OCI-LY7 (cell line): ENCODE results near the gene TMEM154. TPM values are rescaled to one million over a fixed set of nuclear protein-coding genes. Genes with fewer than 3 reads are reported as not detected.

Experiments used
- BruUV-seq: library from RNA; stranded (reverse); fragments of 400-500 nt; replicated peaks from 2 replicates; lab custom pipeline; 2021; lab: Mats Ljungman, UMichigan
- CTCF ChIA-PET: fragments of 300-600 bp; sonication (Branson Sonifier 250); formaldehyde crosslinking; loops from one replicate; lab custom pipeline; 2022; ENCODE audit warnings: antibody characterized with exemption; ENCODE audit not compliant: unreplicated experiment; lab: Charles Lee
- POLR2A ChIA-PET: fragments of 300-600 bp; sonication (Branson Sonifier 250); formaldehyde crosslinking; loops from one replicate; lab custom pipeline; 2022; ENCODE audit warnings: antibody characterized with exemption; lab: Charles Lee
- DNase-seq: peaks from one replicate; pipeline ENCODE4 v3.0.0-alpha.2; 2015; ENCODE audit warnings: low spot score
- H2AFZ ChIP-seq: fragments of 200-600 bp; sonication (generic), shearing (Covaris generic); 2 replicates; pipeline ENCODE4 v1.6.1; 2014; ENCODE audit warnings: mild to moderate bottlenecking, antibody characterized with exemption, low read length, moderate library complexity
- H3K27ac ChIP-seq: fragments of 200-600 bp; sonication (generic); 2 replicates; pipeline ENCODE4 v1.5.1; 2014; ENCODE audit warnings: mixed run types, low read depth, mild to moderate bottlenecking, moderate library complexity, low read length, inconsistent platforms; ENCODE audit not compliant: poor library complexity, severe bottlenecking
- H3K36me3 ChIP-seq: fragments of 200-600 bp; sonication (generic); 2 replicates; pipeline ENCODE4 v1.6.1; 2014; ENCODE audit warnings: mild to moderate bottlenecking, antibody characterized with exemption, low read length, moderate library complexity, mixed read lengths; ENCODE audit not compliant: insufficient read depth
- H3K4me1 ChIP-seq: fragments of 200-600 bp; sonication (generic); 2 replicates; pipeline ENCODE4 v1.5.1; 2014; ENCODE audit warnings: mild to moderate bottlenecking, low read length; ENCODE audit not compliant: insufficient read depth, poor library complexity, severe bottlenecking
- H3K4me2 ChIP-seq: fragments of 200-600 bp; sonication (generic); 2 replicates; pipeline ENCODE4 v1.6.1; 2014; ENCODE audit warnings: mild to moderate bottlenecking, low read length
- H3K4me3 ChIP-seq: fragments of 200-600 bp; sonication (generic); 2 replicates; pipeline ENCODE4 v1.5.1; 2014; ENCODE audit warnings: mild to moderate bottlenecking, low read depth, low read length; ENCODE audit not compliant: poor library complexity, severe bottlenecking
- H3K79me2 ChIP-seq: fragments of 200-600 bp; sonication (generic); 2 replicates; pipeline ENCODE4 v1.6.1; 2016; ENCODE audit warnings: low read depth, mild to moderate bottlenecking, low read length, moderate library complexity, mixed read lengths; ENCODE audit not compliant: insufficient read depth
- H3K9me2 ChIP-seq: fragments of 200-600 bp; sonication (generic); 2 replicates; pipeline ENCODE4 v1.6.1; 2016; ENCODE audit warnings: mild to moderate bottlenecking, low read length, mixed read lengths; ENCODE audit not compliant: insufficient read depth
- H3K9me3 ChIP-seq: fragments of 200-600 bp; sonication (generic); 2 replicates; pipeline ENCODE4 v1.6.1; 2014; ENCODE audit warnings: mild to moderate bottlenecking, mixed run types, low read length, mixed read lengths
- H4K20me1 ChIP-seq: fragments of 200-600 bp; sonication (generic); 2 replicates; pipeline ENCODE4 v1.6.1; 2014; ENCODE audit warnings: mild to moderate bottlenecking, antibody characterized with exemption, low read length, moderate library complexity, mixed read lengths; ENCODE audit not compliant: insufficient read depth
- CTCF ChIP-seq: fragments of 200-600 bp; sonication (generic); conservative IDR thresholded peaks from 2 replicates; pipeline ENCODE4 v1.5.1; 2014; ENCODE audit warnings: mild to moderate bottlenecking, antibody characterized with exemption, low read length, moderate library complexity, mixed read lengths
- EZH2phosphoT487 ChIP-seq: fragments of 200-600 bp; sonication (generic); IDR thresholded peaks from 2 replicates; pipeline ENCODE4 v1.6.1; 2018; ENCODE audit warnings: low read depth, borderline replicate concordance, mild to moderate bottlenecking, mixed run types, antibody characterized with exemption, low read length, moderate library complexity, mixed read lengths
- intact Hi-C: fragments of 100-400 bp; cut with micrococcal nuclease; formaldehyde crosslinking; loops from one replicate; pipeline ENCODE4 v1.10.0; 2022; ENCODE audit not compliant: unreplicated experiment
- total RNA-seq, 2 experiments: library from RNA; depleted of rRNA in 1 of 2; stranded (reverse); fragments of >200 nt in 1 of 2; shearing (Covaris generic) in 1 of 2; gene quantifications; 2 replicates each; pipeline ENCODE4 v1.2.3, GENCODE V29; 2014 to 2022

Gene TMEM154
- total RNA-seq, 2 experiments from 2014 or later, result 17.6 to 59.6 TPM

DNA sequence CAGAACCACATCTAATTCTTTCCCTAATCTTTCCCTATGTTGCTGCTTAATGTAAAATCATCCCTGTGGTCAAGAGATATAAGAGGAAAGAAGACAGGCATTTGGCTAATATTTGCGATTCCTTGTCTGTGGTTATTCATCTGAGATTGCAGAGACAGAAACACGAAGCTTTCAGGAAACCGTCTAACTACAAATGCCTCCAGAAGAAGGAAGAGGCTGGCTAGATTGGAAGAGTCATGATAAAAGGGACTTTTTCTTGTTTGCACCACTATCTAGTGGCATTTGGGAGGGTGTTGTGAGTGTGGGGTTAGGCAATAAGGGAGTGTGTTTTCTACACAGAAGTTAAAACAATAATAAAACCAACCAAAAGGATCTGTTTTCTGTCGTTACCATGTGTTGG, 43.9 kb downstream of the TMEM154 start:
- CTCF ChIA-PET, result no interaction called here
- peaks cover 51% of the 10 kb centered on the region for H3K36me3 ChIP-seq
- H3K4me3 ChIP-seq, result no peak overlapping the region
- peak overlapping the region; percentile 27 for H3K4me2 ChIP-seq
- H3K9me3 ChIP-seq, result no peaks in the 10 kb centered on the region
- POLR2A ChIA-PET, result interaction anchor here (0.5 to 14.9 kb wide), 18 partner anchors 8 to 178 kb away, joined by 3 to 130 read pairs (median 5); partner anchors contain the start of gene FBXW7
- BruUV-seq, result no TSS peak
- no peak overlapping the region for H3K27ac ChIP-seq
- H3K4me1 ChIP-seq, result peaks cover 67% of the 10 kb centered on the region
- intact Hi-C loops, result loop anchor here (2.0 kb wide), 1 partner anchor 173 kb away; no protein-coding TSS in a partner anchor
- no peaks in the 10 kb centered on the region for H3K9me2 ChIP-seq
- no peak for DNase-seq
- no peaks in the 10 kb centered on the region for H3K79me2 ChIP-seq
- no peak overlapping the region for H2AFZ ChIP-seq
- no peaks in the 10 kb centered on the region for H4K20me1 ChIP-seq
- no peak for TF ChIP-seq EZH2phosphoT487
- TF ChIP-seq CTCF, result no peak

GRCh38 chr4:152634110-152634760, 45.6 kb downstream of the TMEM154 start:
- ChIA-PET CTCF (interaction anchor here (0.6 kb wide), 1 partner anchor 475 kb away, joined by 3 read pairs; no protein-coding TSS in a partner anchor), POLR2A (interaction anchor here (0.6 to 14.9 kb wide), 7 partner anchors 17 to 1782 kb away, joined by 3 to 130 read pairs (median 5); no protein-coding TSS in a partner anchor)
- Histone ChIP-seq H2AFZ (no peak overlapping the region), H3K9me2 (no peaks in the 10 kb centered on the region), H3K36me3 (peaks cover 54% of the 10 kb centered on the region), H3K4me1 (peaks cover 51% of the 10 kb centered on the region), H3K4me3 (no peak overlapping the region), H3K4me2 (no peak overlapping the region), H4K20me1 (no peaks in the 10 kb centered on the region), H3K9me3 (no peaks in the 10 kb centered on the region), H3K79me2 (no peaks in the 10 kb centered on the region), H3K27ac (no peak overlapping the region)
- no peak for DNase-seq
- intact Hi-C loops, result no loop called here
- BruUV-seq, result no TSS peak
- TF ChIP-seq EZH2phosphoT487 (no peak), CTCF (no peak)

DNA sequence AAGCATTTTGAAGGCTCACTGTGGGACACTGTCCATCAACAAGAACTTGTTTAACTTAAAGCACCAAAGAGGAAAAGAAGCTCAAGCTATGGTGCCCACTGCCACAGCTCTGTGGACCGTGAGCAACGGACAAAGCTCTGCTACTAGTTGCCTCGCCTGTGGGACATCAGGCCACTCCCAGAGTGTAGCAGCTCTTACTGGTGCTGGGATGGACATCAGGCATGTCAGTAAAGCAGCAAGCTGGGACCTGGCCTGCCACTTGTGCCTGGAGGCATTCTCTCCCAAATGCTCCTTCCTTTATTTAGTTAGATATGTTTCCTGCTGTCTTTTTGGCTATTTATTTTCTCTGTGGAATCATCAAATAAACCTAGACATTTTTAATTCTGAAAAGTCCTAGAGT, 46.7 kb downstream of the TMEM154 start:
- Histone ChIP-seq H3K9me3 (no peaks in the 10 kb centered on the region), H3K4me2 (no peak overlapping the region), H3K9me2 (no peaks in the 10 kb centered on the region), H2AFZ (no peak overlapping the region), H3K4me1 (peaks cover 40% of the 10 kb centered on the region), H3K79me2 (no peaks in the 10 kb centered on the region), H3K27ac (no peak overlapping the region), H3K4me3 (no peak overlapping the region), H4K20me1 (no peaks in the 10 kb centered on the region), H3K36me3 (peaks cover 50% of the 10 kb centered on the region)
- ChIA-PET POLR2A (interaction anchor here (0.6 to 14.9 kb wide), 7 partner anchors 34 to 1694 kb away, joined by 3 to 130 read pairs (median 4); no protein-coding TSS in a partner anchor), CTCF (no interaction called here)
- BruUV-seq, result no TSS peak
- no peak for DNase-seq
- intact Hi-C loops, result no loop called here
- no peak for TF ChIP-seq EZH2phosphoT487
- no peak for TF ChIP-seq CTCF
